C4-2B (cell line): ENCODE results near the gene DNAH8.

ENCODE experiments used
- CTCF ChIP-seq: fragments of 450-650 bp; conservative IDR thresholded peaks from 2 replicates; pipeline ENCODE4 v1.5.1; 2017; ENCODE audit warnings: mild to moderate bottlenecking
- ZFX ChIP-seq: fragments of 450-650 bp; IDR thresholded peaks from 2 replicates; pipeline ENCODE4 v1.6.1; 2017

GRCh38 chr6:39043776-39044175, 328.7 kb downstream of the DNAH8 start:
- no peak for TF ChIP-seq CTCF
- no peak for TF ChIP-seq ZFX
